Uterus (tissue), 4 donors: ENCODE data around the gene UBASH3B. TPM values are rescaled to one million over a fixed set of nuclear protein-coding genes. Genes with fewer than 3 reads are reported as not detected.
"Not testable (repeated sequence)": the region's sequence is repeated elsewhere in the genome, so short reads cannot be mapped to it uniquely, and the experiment has no call there.

Experiments
- DNase-seq, 2 donors: peaks; one replicate each; pipeline ENCODE4 v3.0.0-alpha.2; 2019 to 2020
- H3K27ac ChIP-seq, 2 donors: fragments of 200-600 bp; sonication (generic); 1 replicate in 1 of 2; 2 replicates in 1 of 2; pipeline ENCODE4 v1.5.1; 2016 to 2018
- H3K27me3 ChIP-seq, 2 donors: fragments of 200-600 bp; sonication (generic); one replicate each; pipeline ENCODE4 v1.5.1; 2018 to 2019; ENCODE audit warnings: control low read depth in 1 of 2
- H3K36me3 ChIP-seq, 2 donors: fragments of 200-600 bp; sonication (generic); one replicate each; pipeline ENCODE4 v1.5.1; 2019; ENCODE audit warnings: control low read depth in 1 of 2
- H3K4me1 ChIP-seq, 2 donors: fragments of 200-600 bp; sonication (generic); one replicate each; pipeline ENCODE4 v1.5.1; 2018 to 2019; ENCODE audit warnings: control low read depth in 1 of 2
- H3K4me3 ChIP-seq, 2 donors: fragments of 200-600 bp; sonication (generic); 1 replicate in 1 of 2; 2 replicates in 1 of 2; pipeline ENCODE4 v1.5.1; 2018 to 2019; ENCODE audit warnings: mild to moderate bottlenecking in 1 of 2
- H3K9me3 ChIP-seq, 2 donors: fragments of 200-600 bp; sonication (generic); one replicate each; pipeline ENCODE4 v1.5.1; 2019; ENCODE audit warnings: control low read depth in 1 of 2
- CTCF ChIP-seq, 4 experiments: fragments of 200-600 bp in 2 of 4; fragments of 450-650 bp in 2 of 4; sonication (generic) in 2 of 4; IDR thresholded peaks; one replicate each; pipeline ENCODE4 v1.5.1; 2016 to 2019; ENCODE audit warnings: antibody characterized with exemption in 4 of 4, mild to moderate bottlenecking in 2 of 4, moderate library complexity in 1 of 4
- POLR2A ChIP-seq, 2 donors: fragments of 450-650 bp; IDR thresholded peaks; one replicate each; pipeline ENCODE4 v1.6.1; 2016; ENCODE audit warnings: antibody characterized with exemption in 2 of 2, mild to moderate bottlenecking in 1 of 2, moderate library complexity in 1 of 2
- intact Hi-C: fragments of 100-400 bp; cut with DNase I; formaldehyde crosslinking; loops from one replicate; pipeline ENCODE4 v1.15.1; 2023; ENCODE audit warnings: low total_unique reads
- total RNA-seq, 4 donors: library from RNA; depleted of rRNA in 3 of 4; stranded (reverse); fragments of >200 nt in 3 of 4; gene quantifications; one replicate each; pipeline versions ENCODE4 v1.1.0 to v1.2.4, GENCODE V29; 2014 to 2023
- donor health status: DM: yes; HTN: yes; CAD: no.

Gene UBASH3B
- 1 to 10 TPM in 2 of 4 donors, under 1 TPM in 2; under 0.01 to 5.8 (median 2.0) TPM for total RNA-seq

DNA sequence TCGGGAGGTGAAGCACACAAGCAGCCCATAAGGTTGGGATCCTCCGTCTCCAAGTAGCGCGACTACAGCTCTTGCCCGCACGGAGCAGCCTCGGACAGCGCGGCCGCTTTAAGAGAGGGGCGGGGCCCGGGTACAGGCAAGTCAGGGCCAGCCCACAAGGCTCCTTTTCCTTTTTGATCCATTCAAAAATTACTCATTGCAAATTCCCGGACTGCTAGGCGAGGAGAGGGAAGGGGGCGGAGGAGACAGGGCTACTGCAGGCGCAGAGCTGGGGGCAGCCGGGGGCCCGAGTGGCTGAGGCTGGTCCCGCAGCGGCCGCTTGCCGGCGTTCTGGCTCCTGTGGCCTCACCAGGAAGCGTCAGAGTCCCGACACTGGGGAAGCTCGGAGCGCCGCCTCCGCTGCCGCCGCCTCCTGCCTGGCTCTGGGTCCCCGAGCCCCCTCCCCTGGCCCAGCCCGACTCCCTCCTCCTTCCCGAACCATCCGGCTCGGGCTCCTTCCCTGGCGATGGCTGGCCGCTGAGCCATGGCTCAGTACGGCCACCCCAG lies at the start of gene UBASH3B:
TSS of gene UBASH3B (plus strand) at position 196 of the 546 bp plus-strand sequence. CDS start at position 524, 328 bp downstream.
- peak within 1 kb of the TSS; percentile 84 to 87 for H3K27ac ChIP-seq
- peak; percentile 29 to 30 for TF ChIP-seq POLR2A (IDR thresholded peaks at IDR 0.05)
- TF ChIP-seq CTCF (IDR thresholded peaks at IDR 0.05): peak in 2 of 4 experiments; percentile 9 to 23
- H3K36me3 ChIP-seq: no peaks in the 10 kb centered on the region
- intact Hi-C loops: no loop called here
- peak within 1 kb of the TSS; percentile 57 to 66 for H3K4me3 ChIP-seq
- H3K27me3 ChIP-seq: no peaks in the 10 kb centered on the region
- no peaks in the 10 kb centered on the region for H3K9me3 ChIP-seq
- peak; percentile 61 to 63 for DNase-seq
- no peaks in the 10 kb centered on the region for H3K4me1 ChIP-seq

- H3K9me3 ChIP-seq, H3K4me3 ChIP-seq, H3K27me3 ChIP-seq, H3K27ac ChIP-seq, H3K4me1 ChIP-seq, H3K36me3 ChIP-seq, DNase-seq, intact Hi-C loops: not testable (repeated sequence)
These were observed 48.4 kb upstream of the UBASH3B start for GRCh38 chr11:122607162-122607561.

- Histone ChIP-seq H3K27me3 (no peaks in the 10 kb centered on the region), H3K27ac (no peak overlapping the region), H3K9me3 (no peaks in the 10 kb centered on the region), H3K4me3 (no peak overlapping the region), H3K36me3 (no peaks in the 10 kb centered on the region), H3K4me1 (no peaks in the 10 kb centered on the region)
- intact Hi-C loops: no loop called here
- no peak for DNase-seq
- TF ChIP-seq POLR2A (IDR thresholded peaks at IDR 0.05) (no peak), CTCF (IDR thresholded peaks at IDR 0.05) (no peak)
These were observed 43.2 kb upstream of the UBASH3B start for GRCh38 chr11:122612123-122612824.

GRCh38 chr11:122616718-122617117 lies 38.8 kb upstream of the UBASH3B start:
- Histone ChIP-seq H3K4me3 (no peak overlapping the region), H3K4me1 (no peaks in the 10 kb centered on the region), H3K27ac (no peak overlapping the region), H3K36me3 (no peaks in the 10 kb centered on the region), H3K27me3 (no peaks in the 10 kb centered on the region), H3K9me3 (no peaks in the 10 kb centered on the region)
- TF ChIP-seq POLR2A (IDR thresholded peaks at IDR 0.05): no peak
- TF ChIP-seq CTCF (IDR thresholded peaks at IDR 0.05): no peak
- intact Hi-C loops: no loop called here
- no peak for DNase-seq

GRCh38 chr11:122617297-122617696 lies 38.2 kb upstream of the UBASH3B start:
- no peak overlapping the region for H3K4me3 ChIP-seq
- intact Hi-C loops: no loop called here
- TF ChIP-seq CTCF (IDR thresholded peaks at IDR 0.05): no peak
- TF ChIP-seq POLR2A (IDR thresholded peaks at IDR 0.05): no peak
- H3K9me3 ChIP-seq: no peaks in the 10 kb centered on the region
- no peaks in the 10 kb centered on the region for H3K27me3 ChIP-seq
- no peaks in the 10 kb centered on the region for H3K4me1 ChIP-seq
- no peak for DNase-seq
- no peaks in the 10 kb centered on the region for H3K36me3 ChIP-seq
- no peak overlapping the region for H3K27ac ChIP-seq
